MG63 (cell line): ENCODE data around the gene TRIO. TPM values are rescaled to one million over a fixed set of nuclear protein-coding genes. Genes with fewer than 3 reads are reported as not detected.

Experiments used
- DNase-seq: peaks from one replicate; pipeline ENCODE4 v3.0.0-alpha.2; 2020
- H3K27me3 ChIP-seq: fragments of 250-450 bp; sonication (Bioruptor Pico); 2 replicates; pipeline ENCODE4 v1.5.1; 2020; ENCODE audit warnings: mild to moderate bottlenecking, moderate library complexity
- H3K36me3 ChIP-seq: fragments of 250-450 bp; sonication (Bioruptor Pico); 2 replicates; pipeline ENCODE4 v1.5.1; 2020; ENCODE audit warnings: mild to moderate bottlenecking, moderate library complexity
- H3K4me3 ChIP-seq: fragments of 250-450 bp; sonication (Bioruptor Pico); 2 replicates; pipeline ENCODE4 v1.5.1; 2020; ENCODE audit warnings: mild to moderate bottlenecking, moderate library complexity
- H3K9me3 ChIP-seq: fragments of 250-450 bp; sonication (Bioruptor Pico); 2 replicates; pipeline ENCODE4 v1.5.1; 2020; ENCODE audit warnings: mild to moderate bottlenecking, moderate library complexity
- total RNA-seq: library from RNA; depleted of rRNA; stranded (reverse); fragments of >200 nt; shearing (Covaris generic); gene quantifications from 2 replicates; pipeline ENCODE4 v1.2.3, GENCODE V29; 2014; ENCODE audit warnings: low replicate concordance

TRIO gene
- total RNA-seq, 1 experiment from 2014 or later = 123 TPM

GRCh38 chr5:14184725-14185124, 41.6 kb downstream of the TRIO start:
- no peaks in the 10 kb centered on the region for H3K9me3 ChIP-seq
- peak; percentile 67 for DNase-seq
- no peaks in the 10 kb centered on the region for H3K27me3 ChIP-seq
- H3K36me3 ChIP-seq = peaks cover 19% of the 10 kb centered on the region
- H3K4me3 ChIP-seq = no peak overlapping the region

GRCh38 chr5:14185326-14186058, 42.4 kb downstream of the TRIO start:
- Histone ChIP-seq H3K4me3 (no peak overlapping the region), H3K36me3 (peaks cover 19% of the 10 kb centered on the region), H3K9me3 (no peaks in the 10 kb centered on the region), H3K27me3 (no peaks in the 10 kb centered on the region)
- DNase-seq = peak; percentile 73

- Histone ChIP-seq H3K4me3 (no peak overlapping the region), H3K27me3 (no peaks in the 10 kb centered on the region), H3K36me3 (peaks cover 19% of the 10 kb centered on the region), H3K9me3 (no peaks in the 10 kb centered on the region)
- no peak for DNase-seq
Observed at GRCh38 chr5:14186059-14186830, 43.1 kb downstream of the TRIO start.

- no peak for DNase-seq
- Histone ChIP-seq H3K9me3 (no peaks in the 10 kb centered on the region), H3K4me3 (no peak overlapping the region), H3K36me3 (peaks cover 19% of the 10 kb centered on the region), H3K27me3 (no peaks in the 10 kb centered on the region)
Observed at GRCh38 chr5:14187157-14187556, 44.0 kb downstream of the TRIO start.

GRCh38 chr5:14187660-14188059, 44.5 kb downstream of the TRIO start:
- Histone ChIP-seq H3K36me3 (peaks cover 17% of the 10 kb centered on the region), H3K9me3 (no peaks in the 10 kb centered on the region), H3K4me3 (no peak overlapping the region), H3K27me3 (no peaks in the 10 kb centered on the region)
- DNase-seq = no peak

GRCh38 chr5:14188778-14189177, 45.6 kb downstream of the TRIO start:
- DNase-seq = no peak
- H3K4me3 ChIP-seq = no peak overlapping the region
- no peaks in the 10 kb centered on the region for H3K27me3 ChIP-seq
- no peaks in the 10 kb centered on the region for H3K9me3 ChIP-seq
- H3K36me3 ChIP-seq = peaks cover 24% of the 10 kb centered on the region

- H3K36me3 ChIP-seq = peaks cover 24% of the 10 kb centered on the region
- no peaks in the 10 kb centered on the region for H3K9me3 ChIP-seq
- H3K4me3 ChIP-seq = peak overlapping the region; percentile 0; the same call in 1 of the 2 replicates
- no peak for DNase-seq
- no peaks in the 10 kb centered on the region for H3K27me3 ChIP-seq
Observed at GRCh38 chr5:14189680-14190079, 46.5 kb downstream of the TRIO start.

- H3K9me3 ChIP-seq = no peaks in the 10 kb centered on the region
- H3K27me3 ChIP-seq = no peaks in the 10 kb centered on the region
- H3K36me3 ChIP-seq = peaks cover 32% of the 10 kb centered on the region
- peak; percentile 92 for DNase-seq
- peak overlapping the region; percentile 10 for H3K4me3 ChIP-seq
Observed at GRCh38 chr5:14190194-14191164, 47.3 kb downstream of the TRIO start.

- Histone ChIP-seq H3K36me3 (peaks cover 33% of the 10 kb centered on the region), H3K9me3 (no peaks in the 10 kb centered on the region), H3K4me3 (no peak overlapping the region), H3K27me3 (no peaks in the 10 kb centered on the region)
- DNase-seq = no peak
Observed at GRCh38 chr5:14191325-14191724, 48.2 kb downstream of the TRIO start.

GRCh38 chr5:14193496-14193895, 50.4 kb downstream of the TRIO start:
- Histone ChIP-seq H3K9me3 (no peaks in the 10 kb centered on the region), H3K27me3 (no peaks in the 10 kb centered on the region)

GRCh38 chr5:14195588-14195987, 52.4 kb downstream of the TRIO start:
- H3K4me3 ChIP-seq = no peak overlapping the region
- DNase-seq = no peak
- no peaks in the 10 kb centered on the region for H3K27me3 ChIP-seq
- peaks cover 45% of the 10 kb centered on the region for H3K36me3 ChIP-seq
- H3K9me3 ChIP-seq = no peaks in the 10 kb centered on the region

More at GRCh38 chr5:14193496-14193895, 50.4 kb downstream of the TRIO start:
- H3K4me3 ChIP-seq = no peak overlapping the region
- no peak for DNase-seq
- peaks cover 41% of the 10 kb centered on the region for H3K36me3 ChIP-seq

GRCh38 chr5:14197056-14197455, 53.9 kb downstream of the TRIO start:
- Histone ChIP-seq H3K36me3 (peaks cover 46% of the 10 kb centered on the region), H3K9me3 (no peaks in the 10 kb centered on the region), H3K27me3 (no peaks in the 10 kb centered on the region), H3K4me3 (no peak overlapping the region)
- DNase-seq = no peak

- DNase-seq = peak; percentile 55
- Histone ChIP-seq H3K36me3 (peaks cover 37% of the 10 kb centered on the region), H3K4me3 (no peak overlapping the region), H3K27me3 (no peaks in the 10 kb centered on the region), H3K9me3 (no peaks in the 10 kb centered on the region)
Observed at GRCh38 chr5:14199902-14200301, 56.8 kb downstream of the TRIO start.

GRCh38 chr5:14200312-14200990, 57.3 kb downstream of the TRIO start:
- H3K36me3 ChIP-seq = peaks cover 32% of the 10 kb centered on the region
- DNase-seq = no peak
- no peak overlapping the region for H3K4me3 ChIP-seq

GRCh38 chr5:14201325-14202045, 58.3 kb downstream of the TRIO start:
- Histone ChIP-seq H3K27me3 (no peaks in the 10 kb centered on the region), H3K36me3 (peaks cover 28% of the 10 kb centered on the region), H3K9me3 (no peaks in the 10 kb centered on the region), H3K4me3 (no peak overlapping the region)
- no peak for DNase-seq

More at GRCh38 chr5:14200312-14200990, 57.3 kb downstream of the TRIO start:
- H3K27me3 ChIP-seq = no peaks in the 10 kb centered on the region
- H3K9me3 ChIP-seq = no peaks in the 10 kb centered on the region

GRCh38 chr5:14202462-14202861, 59.3 kb downstream of the TRIO start:
- peak; percentile 82 for DNase-seq
- Histone ChIP-seq H3K4me3 (no peak overlapping the region), H3K9me3 (no peaks in the 10 kb centered on the region), H3K27me3 (no peaks in the 10 kb centered on the region), H3K36me3 (peaks cover 26% of the 10 kb centered on the region)
